Measurements from ENCODE around the gene MBNL1. TPM values are rescaled to one million over a fixed set of nuclear protein-coding genes. Genes with fewer than 3 reads are reported as not detected.

Gene MBNL1
- total and polyA plus RNA-seq, 8 donors, result 25.7 to 379 (median 155) TPM

DNA sequence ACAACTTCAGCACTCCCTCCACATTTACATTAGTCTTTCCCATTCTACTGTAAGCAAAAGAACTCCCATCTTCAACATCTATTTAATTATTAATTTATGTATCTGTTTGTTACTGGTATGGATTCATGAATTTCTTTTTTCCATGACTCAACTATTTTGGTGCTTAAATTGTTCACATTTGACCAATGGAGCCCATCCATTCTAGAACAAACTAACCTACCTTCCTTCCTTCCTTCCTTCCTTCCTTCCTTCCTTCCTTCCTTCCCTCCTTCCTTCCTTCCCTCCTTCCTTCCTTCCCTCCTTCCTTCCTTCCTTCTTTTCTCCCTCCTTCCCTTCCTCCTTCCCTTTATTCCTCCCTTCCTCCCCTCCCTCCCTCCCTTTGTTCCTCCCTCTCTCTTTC is 16.8 kb upstream of the MBNL1 start:
- H3K4me1 ChIP-seq, result peaks cover 0 to 29% (median 0%) of the 10 kb centered on the region in 4 donors
- DNase-seq, result no peak
- no peak overlapping the region for H3K4me3 ChIP-seq
- H3K27ac ChIP-seq, result peak overlapping the region in 1 of 5 donors; percentile 14
- no peaks in the 10 kb centered on the region for H3K9me3 ChIP-seq
- H3K36me3 ChIP-seq, result no peaks in the 10 kb centered on the region
- H3K27me3 ChIP-seq, result no peaks in the 10 kb centered on the region
- TF ChIP-seq, protein P1, sequence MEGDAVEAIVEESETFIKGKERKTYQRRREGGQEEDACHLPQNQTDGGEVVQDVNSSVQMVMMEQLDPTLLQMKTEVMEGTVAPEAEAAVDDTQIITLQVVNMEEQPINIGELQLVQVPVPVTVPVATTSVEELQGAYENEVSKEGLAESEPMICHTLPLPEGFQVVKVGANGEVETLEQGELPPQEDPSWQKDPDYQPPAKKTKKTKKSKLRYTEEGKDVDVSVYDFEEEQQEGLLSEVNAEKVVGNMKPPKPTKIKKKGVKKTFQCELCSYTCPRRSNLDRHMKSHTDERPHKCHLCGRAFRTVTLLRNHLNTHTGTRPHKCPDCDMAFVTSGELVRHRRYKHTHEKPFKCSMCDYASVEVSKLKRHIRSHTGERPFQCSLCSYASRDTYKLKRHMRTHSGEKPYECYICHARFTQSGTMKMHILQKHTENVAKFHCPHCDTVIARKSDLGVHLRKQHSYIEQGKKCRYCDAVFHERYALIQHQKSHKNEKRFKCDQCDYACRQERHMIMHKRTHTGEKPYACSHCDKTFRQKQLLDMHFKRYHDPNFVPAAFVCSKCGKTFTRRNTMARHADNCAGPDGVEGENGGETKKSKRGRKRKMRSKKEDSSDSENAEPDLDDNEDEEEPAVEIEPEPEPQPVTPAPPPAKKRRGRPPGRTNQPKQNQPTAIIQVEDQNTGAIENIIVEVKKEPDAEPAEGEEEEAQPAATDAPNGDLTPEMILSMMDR (IDR thresholded peaks at IDR 0.05), result no peak
- TF ChIP-seq EP300 (IDR thresholded peaks at IDR 0.05) (no peak), POLR2AphosphoS5 (IDR thresholded peaks at IDR 0.05) (no peak), POLR2A (IDR thresholded peaks at IDR 0.05) (no peak)
- intact Hi-C loops (cut with DNase I; ENCODE audit: low total_unique reads), result no loop called here

DNA sequence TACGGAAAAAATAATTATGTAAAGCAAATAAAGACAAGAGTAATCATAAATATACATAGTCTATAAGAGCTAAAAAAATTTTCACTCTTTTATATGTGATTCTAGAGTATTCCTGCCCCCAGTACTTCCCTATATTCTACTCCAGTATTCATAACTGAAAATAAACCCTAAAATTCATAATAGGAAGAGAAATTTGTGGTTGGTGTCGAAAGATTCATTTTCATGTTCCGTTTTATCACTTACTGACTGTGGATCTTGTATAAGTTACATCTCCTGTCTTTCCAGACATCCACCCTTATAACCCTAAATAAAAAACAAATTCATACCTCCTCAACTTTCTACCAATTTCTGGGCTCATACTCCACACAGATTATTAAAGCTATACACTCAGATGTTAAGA is 16.0 kb upstream of the MBNL1 start:
- Histone ChIP-seq H3K4me3 (no peak overlapping the region), H3K4me1 (peaks cover 0 to 34% (median 0%) of the 10 kb centered on the region in 4 donors), H3K9me3 (no peaks in the 10 kb centered on the region), H3K27ac (no peak overlapping the region), H3K36me3 (no peaks in the 10 kb centered on the region), H3K27me3 (no peaks in the 10 kb centered on the region)
- intact Hi-C loops (cut with DNase I; ENCODE audit: low total_unique reads), result no loop called here
- WGBS, 5 donors, result 70 to 89% (median 87%) methylated on average over 3 of the region's 3 CpGs
- no peak for TF ChIP-seq POLR2AphosphoS5 (IDR thresholded peaks at IDR 0.05)
- TF ChIP-seq EP300 (IDR thresholded peaks at IDR 0.05), result no peak
- TF ChIP-seq, protein P1 (IDR thresholded peaks at IDR 0.05), result no peak
- no peak for TF ChIP-seq POLR2A (IDR thresholded peaks at IDR 0.05)
- DNase-seq, result no peak

DNA sequence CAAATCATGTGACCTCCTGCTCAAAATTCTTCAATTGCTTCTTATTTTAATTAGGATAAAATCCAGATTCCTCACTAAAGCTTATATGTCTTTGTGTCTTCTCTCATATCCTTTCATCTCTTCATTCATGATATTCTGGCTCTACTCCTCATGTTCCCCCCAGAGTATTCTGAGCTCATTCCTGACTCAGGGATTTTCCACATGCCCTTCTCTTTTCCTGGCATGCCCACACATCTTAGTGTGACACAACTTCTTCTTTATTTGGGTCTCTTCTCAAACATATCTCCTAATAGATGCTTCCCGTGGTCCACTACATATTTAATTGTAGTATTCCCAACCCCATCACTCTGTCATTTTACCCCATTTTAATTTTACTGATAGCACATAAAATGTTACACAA is 15.2 kb upstream of the MBNL1 start:
- no peak for DNase-seq
- H3K27me3 ChIP-seq, result no peaks in the 10 kb centered on the region
- H3K36me3 ChIP-seq, result no peaks in the 10 kb centered on the region
- no peaks in the 10 kb centered on the region for H3K9me3 ChIP-seq
- 85 to 97% (median 87%) methylated on average over 1 of the region's 1 CpG for WGBS, 5 donors
- TF ChIP-seq POLR2AphosphoS5 (IDR thresholded peaks at IDR 0.05), result no peak
- H3K4me1 ChIP-seq, result peaks cover 4 to 42% (median 6%) of the 10 kb centered on the region in 4 donors
- intact Hi-C loops (cut with DNase I; ENCODE audit: low total_unique reads), result no loop called here
- no peak overlapping the region for H3K27ac ChIP-seq
- no peak overlapping the region for H3K4me3 ChIP-seq

DNA sequence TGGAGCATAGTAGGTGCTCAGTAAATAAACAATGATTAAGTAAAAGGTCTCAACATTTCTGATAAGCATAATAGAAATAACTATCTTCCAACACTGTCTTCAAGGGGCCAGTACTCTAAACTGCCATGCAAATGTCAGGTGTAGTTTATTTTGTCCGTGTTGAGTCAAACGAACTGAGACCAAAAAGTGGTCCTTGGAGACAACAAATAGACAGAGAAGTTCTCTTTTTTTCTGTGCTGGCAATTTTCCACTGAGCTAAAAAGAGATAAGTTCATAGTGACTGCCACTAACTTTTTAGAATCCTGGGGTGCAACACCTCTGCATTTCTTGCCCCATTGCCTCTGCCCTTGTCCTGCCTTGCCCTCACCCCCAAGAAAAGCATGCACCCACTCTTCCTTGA is 14.7 kb upstream of the MBNL1 start:
- DNase-seq, result no peak
- TF ChIP-seq, protein P1 (IDR thresholded peaks at IDR 0.05), result no peak
- TF ChIP-seq POLR2AphosphoS5 (IDR thresholded peaks at IDR 0.05), result no peak
- no peak for TF ChIP-seq EP300 (IDR thresholded peaks at IDR 0.05)
- TF ChIP-seq POLR2A (IDR thresholded peaks at IDR 0.05), result no peak
- H3K27ac ChIP-seq, result no peak overlapping the region
- H3K4me3 ChIP-seq, result no peak overlapping the region
- no peaks in the 10 kb centered on the region for H3K27me3 ChIP-seq
- intact Hi-C loops (cut with DNase I; ENCODE audit: low total_unique reads), result no loop called here
- no peaks in the 10 kb centered on the region for H3K9me3 ChIP-seq
- 69 to 80% (median 76%) methylated on average over 2 of the region's 2 CpGs for WGBS, 5 donors
- peaks cover 9 to 47% (median 11%) of the 10 kb centered on the region in 4 donors for H3K4me1 ChIP-seq
- H3K36me3 ChIP-seq, result no peaks in the 10 kb centered on the region

DNA sequence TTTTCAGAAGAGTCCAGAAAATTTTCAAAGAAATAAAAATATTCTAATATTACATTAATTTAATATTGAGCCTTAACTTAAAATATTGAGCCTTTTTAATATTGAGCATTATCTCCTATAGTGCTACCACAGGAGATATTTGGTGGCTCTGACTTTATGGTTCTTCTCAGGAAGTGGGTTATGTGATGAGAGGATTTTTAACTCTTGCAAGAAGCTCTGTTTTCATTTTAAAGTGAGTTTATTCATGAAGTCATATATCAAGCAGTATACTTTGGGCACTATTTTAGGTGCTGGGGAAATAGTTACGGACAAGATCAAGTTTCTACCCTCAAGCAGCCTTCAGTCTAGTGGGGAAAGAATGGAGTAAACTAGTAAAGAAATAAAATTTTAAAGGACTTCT is 13.4 kb upstream of the MBNL1 start:
- Histone ChIP-seq H3K36me3 (no peaks in the 10 kb centered on the region), H3K27ac (peak overlapping the region in 1 of 5 donors; percentile 67), H3K4me1 (peaks cover 10 to 58% (median 15%) of the 10 kb centered on the region in 4 donors), H3K27me3 (no peaks in the 10 kb centered on the region), H3K4me3 (no peak overlapping the region), H3K9me3 (no peaks in the 10 kb centered on the region)
- intact Hi-C loops (cut with DNase I; ENCODE audit: low total_unique reads), result no loop called here
- whole genome bisulfite sequencing, 5 donors, result 88 to 97% (median 92%) methylated on average over 1 of the region's 1 CpG
- TF ChIP-seq EP300 (IDR thresholded peaks at IDR 0.05) (no peak), POLR2AphosphoS5 (IDR thresholded peaks at IDR 0.05) (no peak), POLR2A (IDR thresholded peaks at IDR 0.05) (no peak)
- TF ChIP-seq, protein P1 (IDR thresholded peaks at IDR 0.05), result no peak
- no peak for DNase-seq
